Smooth muscle cell (in vitro differentiated cells): Measurements from ENCODE around the gene GRID2. TPM values are rescaled to one million over a fixed set of nuclear protein-coding genes. Genes with fewer than 3 reads are reported as not detected.

Experiments used
- DNase-seq: peaks from one replicate; lab custom pipeline; 2025; ENCODE audit not compliant: unreplicated experiment; lab: John Stamatoyannopoulos, UW
- H2AFZ ChIP-seq: fragments of 200-600 bp; sonication (generic); 2 replicates; pipeline ENCODE4 v1.6.0; 2016; ENCODE audit warnings: antibody characterized with exemption, low read depth, mild to moderate bottlenecking
- H3F3A ChIP-seq: fragments of 200-600 bp; sonication (generic); 2 replicates; pipeline ENCODE4 v1.6.0; 2017; ENCODE audit warnings: antibody characterized with exemption, low read depth
- H3K27ac ChIP-seq: fragments of 200-600 bp; sonication (generic); 2 replicates; pipeline ENCODE4 v1.5.1; 2016; ENCODE audit warnings: low read depth, mild to moderate bottlenecking
- H3K27me3 ChIP-seq: fragments of 200-600 bp; sonication (generic); 2 replicates; pipeline ENCODE4 v1.6.1; 2016; ENCODE audit warnings: low read depth, mild to moderate bottlenecking
- H3K36me3 ChIP-seq: fragments of 200-600 bp; sonication (generic); 2 replicates; pipeline ENCODE4 v1.5.1; 2016; ENCODE audit warnings: low read depth
- H3K4me1 ChIP-seq: fragments of 200-600 bp; sonication (generic); 2 replicates; pipeline ENCODE4 v1.5.1; 2016; ENCODE audit warnings: low read depth
- H3K4me2 ChIP-seq: fragments of 200-600 bp; sonication (generic); 2 replicates; pipeline ENCODE4 v1.6.0; 2016; ENCODE audit warnings: mild to moderate bottlenecking
- H3K4me3 ChIP-seq: fragments of 200-600 bp; sonication (generic); 2 replicates; pipeline ENCODE4 v1.5.1; 2016; ENCODE audit warnings: mild to moderate bottlenecking
- H3K79me2 ChIP-seq: fragments of 200-600 bp; sonication (generic); 2 replicates; pipeline ENCODE4 v1.6.0; 2016; ENCODE audit warnings: low read depth, mild to moderate bottlenecking
- H3K9ac ChIP-seq: fragments of 200-600 bp; sonication (generic); 2 replicates; pipeline ENCODE4 v1.6.0; 2016; ENCODE audit warnings: low read depth
- H3K9me3 ChIP-seq: fragments of 200-600 bp; sonication (generic); replicated peaks from 2 replicates; pipeline ENCODE4 v1.5.1; 2016; ENCODE audit warnings: low read depth
- H4K20me1 ChIP-seq: fragments of 200-600 bp; sonication (generic); 2 replicates; pipeline ENCODE4 v1.6.0; 2016; ENCODE audit warnings: low read depth
- WGBS: methylation state at CpG from one replicate; pipeline ENCODE4 v1.1.7; 2016; ENCODE audit warnings: low lambda C conversion rate; 5-methylcytosine and 5-hydroxymethylcytosine counted together
- polyA plus RNA-seq: library from polyadenylated mRNA; unstranded; fragments of >200 nt; fragmentation: Nextera tagmentation; extraction: Ambion mirVana; gene quantifications from 2 replicates; pipeline ENCODE4 v1.2.1, GENCODE V29; 2016
- total RNA-seq: library from RNA; depleted of rRNA; stranded (reverse); fragments of >200 nt; gene quantifications from 2 replicates; pipeline ENCODE4 v1.2.3, GENCODE V29; 2014
- TF ChIP-seq, protein P1 (sequence below): fragments of 200-600 bp; sonication (generic); IDR thresholded peaks from 2 replicates; pipeline ENCODE4 v1.5.1; 2017; ENCODE audit warnings: borderline replicate concordance, mild to moderate bottlenecking, antibody characterized with exemption; ENCODE audit not compliant: insufficient read depth, poor library complexity, severe bottlenecking

Gene GRID2
- total and polyA plus RNA-seq, 2 experiments from 2014 or later: 1.2 TPM; not detected in 1

GRCh38 chr4:92600638-92601037 lies 296.9 kb downstream of the GRID2 start:
- Histone ChIP-seq H3F3A (no peaks in the 10 kb centered on the region), H3K27ac (no peak overlapping the region), H3K4me3 (no peak overlapping the region), H3K4me2 (no peak overlapping the region), H3K4me1 (no peaks in the 10 kb centered on the region), H3K27me3 (no peaks in the 10 kb centered on the region), H3K36me3 (no peaks in the 10 kb centered on the region), H3K9me3 (no peaks in the 10 kb centered on the region), H3K79me2 (no peaks in the 10 kb centered on the region), H3K9ac (no peak overlapping the region), H4K20me1 (no peaks in the 10 kb centered on the region), H2AFZ (no peak overlapping the region)
- DNase-seq: no peak
- TF ChIP-seq, protein P1, sequence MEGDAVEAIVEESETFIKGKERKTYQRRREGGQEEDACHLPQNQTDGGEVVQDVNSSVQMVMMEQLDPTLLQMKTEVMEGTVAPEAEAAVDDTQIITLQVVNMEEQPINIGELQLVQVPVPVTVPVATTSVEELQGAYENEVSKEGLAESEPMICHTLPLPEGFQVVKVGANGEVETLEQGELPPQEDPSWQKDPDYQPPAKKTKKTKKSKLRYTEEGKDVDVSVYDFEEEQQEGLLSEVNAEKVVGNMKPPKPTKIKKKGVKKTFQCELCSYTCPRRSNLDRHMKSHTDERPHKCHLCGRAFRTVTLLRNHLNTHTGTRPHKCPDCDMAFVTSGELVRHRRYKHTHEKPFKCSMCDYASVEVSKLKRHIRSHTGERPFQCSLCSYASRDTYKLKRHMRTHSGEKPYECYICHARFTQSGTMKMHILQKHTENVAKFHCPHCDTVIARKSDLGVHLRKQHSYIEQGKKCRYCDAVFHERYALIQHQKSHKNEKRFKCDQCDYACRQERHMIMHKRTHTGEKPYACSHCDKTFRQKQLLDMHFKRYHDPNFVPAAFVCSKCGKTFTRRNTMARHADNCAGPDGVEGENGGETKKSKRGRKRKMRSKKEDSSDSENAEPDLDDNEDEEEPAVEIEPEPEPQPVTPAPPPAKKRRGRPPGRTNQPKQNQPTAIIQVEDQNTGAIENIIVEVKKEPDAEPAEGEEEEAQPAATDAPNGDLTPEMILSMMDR: no peak
- 87% methylated on average over 6 of the region's 6 CpGs for WGBS

GRCh38 chr4:92606227-92606626 lies 302.5 kb downstream of the GRID2 start:
- Histone ChIP-seq H3K79me2 (no peaks in the 10 kb centered on the region), H3K4me1 (no peaks in the 10 kb centered on the region), H3K36me3 (no peaks in the 10 kb centered on the region), H3K4me3 (no peak overlapping the region), H4K20me1 (no peaks in the 10 kb centered on the region), H2AFZ (no peak overlapping the region), H3K9me3 (no peaks in the 10 kb centered on the region), H3K9ac (no peak overlapping the region), H3K27ac (no peak overlapping the region), H3K27me3 (no peaks in the 10 kb centered on the region), H3K4me2 (no peak overlapping the region), H3F3A (no peaks in the 10 kb centered on the region)
- TF ChIP-seq, protein P1: no peak
- DNase-seq: no peak
- WGBS: 92% methylated on average over 2 of the region's 2 CpGs

- DNase-seq: no peak
- Histone ChIP-seq H3K9ac (no peak overlapping the region), H3K4me3 (no peak overlapping the region), H3K27ac (no peak overlapping the region), H3K4me1 (peaks cover 5% of the 10 kb centered on the region), H2AFZ (no peak overlapping the region), H3F3A (no peaks in the 10 kb centered on the region), H3K36me3 (no peaks in the 10 kb centered on the region), H4K20me1 (no peaks in the 10 kb centered on the region), H3K27me3 (no peaks in the 10 kb centered on the region), H3K4me2 (no peak overlapping the region), H3K79me2 (no peaks in the 10 kb centered on the region), H3K9me3 (no peaks in the 10 kb centered on the region)
- WGBS: 70% methylated on average over 1 of the region's 1 CpG
- TF ChIP-seq, protein P1: no peak
Observed at GRCh38 chr4:92615049-92615448, 311.3 kb downstream of the GRID2 start.

DNA sequence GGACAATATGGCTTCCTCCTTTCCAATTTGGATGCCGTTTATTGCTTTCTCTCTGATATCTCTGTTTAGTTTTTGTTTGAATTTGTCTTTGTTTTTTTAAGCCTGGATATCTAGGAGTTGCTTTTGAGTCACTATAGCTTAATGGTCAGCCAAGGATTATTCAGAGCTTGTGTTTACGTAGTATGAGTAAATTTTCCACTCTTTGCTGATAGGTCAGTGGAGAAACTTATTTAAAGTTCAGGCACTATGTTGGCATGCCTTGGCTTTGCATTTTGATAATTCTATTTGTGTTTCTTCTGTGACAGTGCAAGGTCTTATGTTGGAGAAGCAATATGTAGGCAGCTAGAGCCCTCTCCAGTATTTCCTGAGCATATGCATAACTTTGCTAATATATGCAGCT lies 315.2 kb downstream of the GRID2 start:
- H3K4me1 ChIP-seq: peaks cover 5% of the 10 kb centered on the region
- no peaks in the 10 kb centered on the region for H3F3A ChIP-seq
- TF ChIP-seq, protein P1: no peak
- H3K36me3 ChIP-seq: no peaks in the 10 kb centered on the region
- no peaks in the 10 kb centered on the region for H3K79me2 ChIP-seq
- no peak overlapping the region for H3K4me3 ChIP-seq
- 27% methylated on average over 2 of the region's 2 CpGs for WGBS
- no peaks in the 10 kb centered on the region for H4K20me1 ChIP-seq
- H3K9me3 ChIP-seq: no peaks in the 10 kb centered on the region
- H3K4me2 ChIP-seq: peak overlapping the region; percentile 24
- no peak overlapping the region for H3K27ac ChIP-seq
- H3K27me3 ChIP-seq: no peaks in the 10 kb centered on the region
- DNase-seq: no peak
- H3K9ac ChIP-seq: no peak overlapping the region
- H2AFZ ChIP-seq: peak overlapping the region; percentile 37
